GM19468 (cell line): ENCODE results near the gene ARPP21.
"Not testable (repeated sequence)": the region's sequence is repeated elsewhere in the genome, so short reads cannot be mapped to it uniquely, and the experiment has no call there.

ENCODE experiments used
- ATAC-seq: cut with Tn5 transposase; IDR thresholded peaks from one replicate; pipeline ENCODE4 v1.9.1; 2021; ENCODE audit warnings: mild to moderate bottlenecking, moderate library complexity, moderate number of reproducible peaks; ENCODE audit not compliant: unreplicated experiment; ENCODE audit errors: extremely low read depth

Gene ARPP21

GRCh38 chr3:35639254-35640186 lies at the start of gene ARPP21:
ARPP21 (plus strand) TSS chr3:35639525; CDS start chr3:35681752, 42,227 bp downstream.
- no peak for ATAC-seq

- ATAC-seq: no peak
Measured at GRCh38 chr3:35592589-35593295, 46.6 kb upstream of the ARPP21 start.

GRCh38 chr3:35594739-35595138 lies 44.6 kb upstream of the ARPP21 start:
- no peak for ATAC-seq

- ATAC-seq: no peak
Measured at GRCh38 chr3:35596335-35596995, 42.9 kb upstream of the ARPP21 start.

- ATAC-seq: no peak
Measured at GRCh38 chr3:35597490-35597889, 41.8 kb upstream of the ARPP21 start.

GRCh38 chr3:35598804-35599203 lies 40.5 kb upstream of the ARPP21 start:
- ATAC-seq: no peak

- no peak for ATAC-seq
Measured at GRCh38 chr3:35601959-35602358, 37.4 kb upstream of the ARPP21 start.

- ATAC-seq: no peak
Measured at GRCh38 chr3:35602395-35602936, 36.9 kb upstream of the ARPP21 start.

- ATAC-seq: no peak
Measured at GRCh38 chr3:35616346-35616745, 23.0 kb upstream of the ARPP21 start.

- no peak for ATAC-seq
Measured at GRCh38 chr3:35617370-35617769, 22.0 kb upstream of the ARPP21 start.

- not testable (repeated sequence) for ATAC-seq
Measured at GRCh38 chr3:35620238-35620637, 19.1 kb upstream of the ARPP21 start.

GRCh38 chr3:35624698-35625097 lies 14.6 kb upstream of the ARPP21 start:
- ATAC-seq: no peak

- ATAC-seq: no peak
Measured at GRCh38 chr3:35633332-35634124, 5.8 kb upstream of the ARPP21 start.

- ATAC-seq: no peak
Measured at GRCh38 chr3:35635407-35635806, 3.9 kb upstream of the ARPP21 start.

- no peak for ATAC-seq
Measured at GRCh38 chr3:35635926-35636683, 3.2 kb upstream of the ARPP21 start.

GRCh38 chr3:35638251-35638979 lies 910 bp upstream of the ARPP21 start:
- no peak for ATAC-seq

GRCh38 chr3:35638980-35639253 lies 408 bp upstream of the ARPP21 start:
- ATAC-seq: no peak
